Left ventricle myocardium superior (tissue), 1 donor: ENCODE data around the gene MAP4K4. TPM values are rescaled to one million over a fixed set of nuclear protein-coding genes. Genes with fewer than 3 reads are reported as not detected.
A peak's percentile ranks its signal among the peaks of the same experiment; 100 is the strongest.

Source experiments
- ATAC-seq: fragments of 200-7000 bp; cut with Tn5 transposase; one replicate; pipeline ENCODE4 v1.9.1; 2020; ENCODE audit warnings: mild to moderate bottlenecking, moderate library complexity
- DNase-seq: peaks from one replicate; pipeline ENCODE4 v3.0.0-alpha.2; 2020
- intact Hi-C: fragments of 100-400 bp; cut with micrococcal nuclease; formaldehyde crosslinking; loops from one replicate; pipeline ENCODE4 v1.11.0; 2022
- total RNA-seq: library from RNA; stranded (reverse); fragmentation: NEBNext Ultra II Directional; extraction: Animal tissue kit (Norgen Biotek cat#: 25700); gene quantifications from one replicate; pipeline ENCODE4 v1.2.1, GENCODE V29; 2021
- donor health status: DM: no; HTN: yes; CAD: no; lungs with severe emphysema.

The MAP4K4 gene
- total RNA-seq, 1 donor from 2014 or later: 99.5 TPM

DNA sequence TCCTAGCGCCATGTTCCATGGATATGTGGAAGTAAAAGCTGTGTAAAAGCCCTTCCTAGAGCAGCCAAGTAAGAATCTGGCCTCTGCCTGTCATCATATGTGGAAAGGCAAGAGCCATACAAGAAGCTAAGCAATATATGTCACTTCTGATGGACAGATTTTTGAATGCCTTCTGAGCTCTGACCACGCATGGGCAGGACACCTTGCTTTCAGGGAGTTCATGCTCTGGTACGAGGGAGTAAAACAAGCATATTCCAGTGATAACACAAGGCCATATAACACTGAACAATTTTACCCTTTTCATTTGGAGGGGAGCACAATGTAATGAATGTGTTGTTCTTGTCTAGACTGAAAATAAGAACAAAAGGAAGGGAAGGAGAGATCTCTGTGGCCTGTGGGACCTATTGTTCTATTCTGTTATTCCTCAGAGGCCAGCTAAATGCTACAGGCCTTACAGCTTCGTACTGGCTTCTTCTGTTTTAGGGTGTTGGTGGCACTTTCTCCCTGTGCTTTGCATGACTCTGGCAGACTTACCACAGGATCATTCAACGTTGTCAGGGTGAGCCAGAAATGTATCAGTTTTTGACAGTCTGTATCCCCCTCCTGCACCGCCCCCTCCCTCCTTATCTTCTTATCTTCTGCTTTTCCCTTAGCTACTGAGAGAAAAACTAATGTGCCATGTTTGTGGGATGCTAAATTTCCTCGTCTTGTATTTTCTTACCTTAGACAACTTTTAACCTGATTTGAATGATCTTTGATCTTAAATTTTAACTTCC, 99.5 kb downstream of the MAP4K4 start:
- ATAC-seq (no peak), DNase-seq (no peak)
- intact Hi-C loops: no loop called here

DNA sequence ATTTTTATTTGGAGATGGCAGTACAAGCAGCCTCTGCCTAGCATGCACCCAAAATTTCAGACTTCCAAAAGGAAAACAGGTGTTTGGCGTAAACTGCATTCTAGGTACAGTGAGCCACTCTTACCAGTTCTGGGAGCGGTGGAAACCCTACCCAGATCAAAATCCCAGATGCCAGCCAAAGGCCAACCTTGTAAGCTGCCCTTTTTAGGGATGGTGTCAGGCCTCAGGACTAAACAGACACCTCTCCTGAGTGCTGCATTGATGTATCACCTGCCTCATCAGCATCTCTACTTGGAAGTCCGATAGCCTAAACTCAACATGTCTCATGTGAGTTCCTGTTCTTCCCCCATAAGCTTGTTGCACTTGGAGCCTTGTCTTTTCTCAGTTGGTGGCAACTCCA, 104.0 kb downstream of the MAP4K4 start:
- intact Hi-C loops: no loop called here

GRCh38 chr2:101802329-101802728, 104.8 kb downstream of the MAP4K4 start:
- intact Hi-C loops: no loop called here
- ATAC-seq: no peak

More for the DNA sequence above, 104.0 kb downstream of the MAP4K4 start:
- DNase-seq: no peak
- no peak for ATAC-seq

GRCh38 chr2:101803128-101803527, 105.6 kb downstream of the MAP4K4 start:
- intact Hi-C loops: no loop called here
- DNase-seq: no peak
- ATAC-seq: no peak

More at GRCh38 chr2:101802329-101802728, 104.8 kb downstream of the MAP4K4 start:
- no peak for DNase-seq

- intact Hi-C loops: no loop called here
- DNase-seq: no peak
- peak; percentile 11 for ATAC-seq
These were observed 106.6 kb downstream of the MAP4K4 start for GRCh38 chr2:101803945-101804696.

DNA sequence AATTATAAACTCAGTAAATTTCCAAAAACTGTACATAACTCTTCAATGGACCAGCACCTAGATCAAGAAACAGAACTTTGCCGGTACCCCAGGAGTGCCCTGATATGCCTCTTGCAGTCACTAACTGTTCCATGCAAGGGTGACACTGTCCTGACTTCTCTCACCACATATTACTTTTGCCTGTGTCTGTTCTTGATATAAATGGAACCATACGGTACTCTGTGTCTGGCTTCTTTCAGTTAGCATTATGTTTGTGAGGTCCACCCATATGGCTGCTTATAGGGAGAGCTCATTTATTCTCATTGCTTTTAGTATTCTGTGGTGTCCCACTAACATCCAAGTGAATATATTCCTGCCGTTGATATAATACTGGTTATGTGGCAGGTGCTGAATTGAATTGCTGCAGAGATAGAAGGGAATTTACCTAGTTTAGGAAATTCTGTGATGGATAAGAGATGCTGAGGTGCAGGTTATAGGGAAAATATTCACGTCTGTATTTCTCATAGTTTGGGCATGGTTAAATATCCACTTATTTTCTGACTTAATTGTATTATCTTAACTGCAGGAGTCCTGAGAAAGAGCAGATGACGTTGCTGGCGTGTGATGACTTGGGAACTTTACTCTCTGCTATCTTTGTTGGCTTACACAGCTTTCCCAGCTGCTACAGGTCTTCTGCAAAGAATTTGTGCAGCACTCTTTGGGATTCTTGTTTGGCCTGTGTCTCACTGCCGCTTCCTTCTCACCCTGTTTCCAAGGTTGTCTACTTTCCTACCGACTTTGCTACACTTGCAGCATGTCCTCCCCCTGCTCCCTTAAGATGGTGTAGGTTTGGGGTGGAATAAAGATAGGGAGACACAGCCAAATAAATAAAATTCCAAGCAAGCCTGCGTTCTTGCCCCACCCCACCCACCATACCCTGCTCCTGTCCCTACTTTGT, 107.9 kb downstream of the MAP4K4 start:
- DNase-seq: no peak
- intact Hi-C loops: no loop called here
- ATAC-seq: peak; percentile 78

DNA sequence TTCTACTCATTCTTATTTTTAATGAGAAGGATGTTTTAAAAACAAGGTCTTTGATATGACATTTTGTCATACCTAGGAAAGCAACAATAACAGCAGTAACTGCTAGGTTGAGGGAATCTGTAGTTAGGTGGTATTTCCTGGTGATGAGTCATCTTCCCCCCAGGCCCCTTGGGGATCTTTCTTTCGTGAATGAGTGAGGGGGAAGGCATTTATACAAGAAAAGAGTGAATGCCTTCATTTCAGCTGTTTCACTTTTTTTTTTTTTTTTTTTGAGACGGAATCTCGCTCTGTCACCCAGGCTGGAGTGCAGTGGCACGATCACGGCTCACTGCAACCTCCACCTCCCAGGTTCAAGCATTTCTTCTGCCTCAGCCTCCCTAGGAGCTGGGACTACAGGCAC, 108.6 kb downstream of the MAP4K4 start:
- no peak for DNase-seq
- intact Hi-C loops: no loop called here
- peak; percentile 11 for ATAC-seq

- ATAC-seq (peak; percentile 50), DNase-seq (peak; percentile 40)
- intact Hi-C loops: no loop called here
These were observed 109.2 kb downstream of the MAP4K4 start for GRCh38 chr2:101806701-101807100.

DNA sequence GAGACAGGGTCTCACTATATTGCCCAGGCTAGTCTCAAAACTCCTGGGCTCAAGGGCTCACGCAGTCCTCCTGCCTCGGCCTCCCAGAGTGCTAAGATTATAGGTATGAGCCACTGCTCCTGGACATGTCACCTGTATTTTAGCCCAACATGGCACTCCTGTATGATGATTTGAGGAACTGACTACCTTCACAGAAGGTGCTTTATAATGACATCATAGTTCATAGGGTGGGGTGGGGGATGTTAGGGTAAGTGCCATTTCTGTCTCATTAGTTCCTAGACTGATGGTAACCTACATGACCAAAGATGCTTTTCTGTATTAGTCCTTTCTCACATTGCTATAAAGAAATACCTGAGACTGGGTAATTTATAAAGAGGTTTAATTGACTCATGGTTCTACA, 109.7 kb downstream of the MAP4K4 start:
- no peak for ATAC-seq
- intact Hi-C loops: no loop called here
- DNase-seq: no peak

- DNase-seq (no peak), ATAC-seq (no peak)
- intact Hi-C loops: no loop called here
These were observed 110.6 kb downstream of the MAP4K4 start for GRCh38 chr2:101808006-101808562.

DNA sequence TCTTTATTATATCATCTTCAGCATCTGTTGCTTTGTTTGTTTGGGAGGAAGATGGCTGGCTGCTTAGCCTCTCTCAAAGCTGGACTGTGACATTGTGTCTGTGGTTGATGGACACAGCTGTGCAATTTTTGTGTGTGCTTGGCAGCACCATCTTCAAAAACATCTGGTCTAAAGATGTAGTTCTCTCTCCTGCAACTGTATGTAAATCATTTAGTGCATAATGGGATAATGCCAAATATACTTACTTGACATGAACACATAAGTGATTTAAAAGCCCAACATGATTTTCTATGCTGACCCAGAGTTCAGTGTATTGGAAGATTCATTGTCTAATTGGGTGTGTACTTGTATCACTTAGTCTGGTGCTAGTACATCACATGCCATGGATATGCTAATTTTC, 112.2 kb downstream of the MAP4K4 start:
- ATAC-seq (no peak), DNase-seq (no peak)
- intact Hi-C loops: no loop called here

- intact Hi-C loops: no loop called here
- ATAC-seq: no peak
- DNase-seq: no peak
These were observed 113.9 kb downstream of the MAP4K4 start for GRCh38 chr2:101811226-101812015.

- DNase-seq (no peak), ATAC-seq (no peak)
- intact Hi-C loops: no loop called here
These were observed 114.7 kb downstream of the MAP4K4 start for GRCh38 chr2:101812226-101812625.

DNA sequence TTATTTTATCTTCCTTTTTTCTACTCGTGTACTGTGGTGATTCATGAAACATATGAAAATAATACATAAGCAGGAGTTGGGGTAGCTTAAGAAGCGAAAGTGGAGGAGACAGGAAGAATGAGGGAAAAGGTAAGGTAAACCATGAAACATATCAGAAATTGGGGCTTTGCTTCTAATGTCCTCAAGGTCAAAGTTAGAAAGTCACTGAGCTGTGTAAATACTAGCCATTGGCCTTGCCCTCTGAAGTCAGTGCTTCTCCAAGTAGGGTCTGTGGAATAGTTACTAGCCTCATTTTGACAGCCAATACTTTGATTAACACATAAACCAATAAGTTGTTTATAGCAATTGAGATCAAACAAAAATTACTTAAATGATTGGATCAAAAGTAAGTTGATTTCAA, 117.2 kb downstream of the MAP4K4 start:
- intact Hi-C loops: no loop called here
- no peak for ATAC-seq
- DNase-seq: no peak

DNA sequence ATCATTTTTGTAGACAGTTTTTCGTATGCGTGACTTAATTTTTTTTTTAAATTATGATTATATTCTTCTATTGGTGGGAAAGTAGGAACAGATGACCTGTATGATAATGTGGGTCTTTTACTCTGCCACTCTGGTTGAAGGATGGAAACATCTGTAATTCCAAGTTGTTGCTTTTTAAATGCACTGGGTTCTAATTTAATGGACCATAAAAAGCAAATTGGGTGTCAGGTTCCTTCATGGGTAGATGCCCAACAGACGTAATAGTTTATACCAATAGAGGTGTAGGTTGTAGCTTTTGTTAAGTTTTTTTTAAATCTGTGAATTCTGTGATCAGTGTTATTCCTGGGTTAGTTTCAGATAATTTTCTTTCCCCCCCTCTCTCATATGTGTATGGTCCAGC, 117.6 kb downstream of the MAP4K4 start:
- DNase-seq: no peak
- no peak for ATAC-seq
- intact Hi-C loops: no loop called here

DNA sequence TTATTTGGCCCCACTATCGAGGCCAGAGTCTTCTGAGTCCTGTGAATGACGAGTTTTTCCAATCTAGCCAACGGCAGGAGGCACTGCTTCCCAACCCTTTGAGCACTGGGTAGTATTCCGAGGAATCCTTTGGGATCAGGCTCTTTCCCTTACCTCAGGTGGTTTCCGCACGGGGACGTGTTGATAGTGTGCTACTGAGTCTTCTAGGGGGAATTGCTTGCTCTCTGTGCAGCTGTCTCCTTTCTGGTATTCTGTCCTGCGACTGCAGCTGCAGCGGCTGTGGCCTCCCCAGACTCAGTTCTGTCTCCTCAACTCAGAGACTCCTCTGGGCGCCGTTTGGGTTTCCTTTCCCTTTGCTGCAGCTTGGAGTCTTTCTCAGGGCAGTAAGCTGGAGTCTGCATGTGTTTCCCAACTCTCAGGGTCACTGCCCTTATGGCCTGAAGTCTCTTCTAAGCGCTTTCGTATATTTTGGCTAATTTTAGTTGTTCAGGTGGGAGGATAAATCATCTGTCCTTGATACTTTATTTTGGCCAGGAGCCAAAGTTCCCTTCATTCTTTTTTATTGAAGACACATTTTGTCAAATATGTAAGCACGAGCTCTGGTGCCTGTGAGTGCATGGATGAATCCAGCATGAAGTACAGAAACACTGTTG, 118.4 kb downstream of the MAP4K4 start:
- DNase-seq (peak; percentile 32), ATAC-seq (peak; percentile 53)
- intact Hi-C loops: no loop called here

GRCh38 chr2:101816598-101816997, 119.1 kb downstream of the MAP4K4 start:
- intact Hi-C loops: no loop called here
- no peak for ATAC-seq
- DNase-seq: no peak

DNA sequence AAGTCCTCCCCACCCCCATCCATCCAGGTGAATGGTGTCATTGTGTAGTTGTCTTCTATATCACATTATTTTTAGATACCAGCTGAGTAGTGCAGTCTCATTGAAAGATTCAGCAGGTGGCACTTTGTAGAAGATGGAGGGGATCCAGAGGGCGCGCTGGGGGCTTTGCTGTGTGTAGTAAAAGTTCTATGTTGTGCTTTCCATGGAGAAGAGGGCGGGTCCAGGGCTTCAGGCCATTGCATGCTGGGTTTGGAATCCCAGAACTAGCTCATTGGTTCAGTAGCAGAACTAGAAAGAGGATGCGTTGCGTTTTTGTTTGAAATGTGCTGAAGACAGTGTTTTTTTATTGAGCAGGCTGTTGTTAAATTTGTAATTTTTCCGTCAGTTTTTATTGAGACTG, 120.0 kb downstream of the MAP4K4 start:
- ATAC-seq (no peak), DNase-seq (no peak)
- intact Hi-C loops: no loop called here
